Cerebellar cortex (tissue), 1 donor: Measurements from ENCODE around the gene LMAN2L.

Experiments used
- DNase-seq: peaks from one replicate; pipeline ENCODE4 v3.0.0-alpha.2; 2015; ENCODE audit warnings: low spot score

LMAN2L gene

DNA sequence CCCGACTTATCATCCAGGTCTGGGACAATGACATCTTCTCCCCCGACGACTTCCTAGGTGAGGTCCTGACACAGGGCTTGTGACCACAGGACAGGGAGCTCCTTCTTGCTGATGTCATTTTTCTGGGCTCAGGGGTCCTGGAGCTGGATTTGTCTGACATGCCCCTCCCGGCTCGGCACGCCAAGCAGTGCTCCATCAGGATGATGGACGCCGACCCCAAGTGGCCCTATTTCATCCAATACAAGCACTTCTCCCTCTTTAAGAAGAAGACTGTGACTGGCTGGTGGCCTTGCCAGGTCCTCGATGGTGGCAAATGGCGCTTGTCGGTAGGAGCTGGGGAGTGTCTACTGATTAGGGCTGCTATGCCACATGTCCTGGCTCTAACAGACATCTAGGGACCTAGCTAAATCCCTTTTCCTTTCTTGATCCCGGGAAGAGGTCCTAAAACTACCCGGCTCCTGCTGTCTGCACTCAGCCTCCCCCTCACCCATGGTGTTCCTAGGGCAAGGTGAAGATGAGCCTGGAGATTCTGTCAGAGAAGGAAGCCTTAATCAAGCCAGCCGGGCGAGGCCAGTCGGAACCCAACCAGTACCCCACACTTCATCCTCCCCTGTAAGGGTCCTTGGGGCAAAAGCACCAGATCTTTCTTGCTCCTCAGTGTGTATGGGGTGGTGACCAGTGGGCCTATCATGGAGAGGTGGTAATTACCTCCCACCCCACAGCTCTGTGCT lies 36.7 kb downstream of the LMAN2L start:
- DNase-seq: no peak

- DNase-seq: no peak
These were observed 37.6 kb downstream of the LMAN2L start for GRCh38 chr2:96702098-96702785.

DNA sequence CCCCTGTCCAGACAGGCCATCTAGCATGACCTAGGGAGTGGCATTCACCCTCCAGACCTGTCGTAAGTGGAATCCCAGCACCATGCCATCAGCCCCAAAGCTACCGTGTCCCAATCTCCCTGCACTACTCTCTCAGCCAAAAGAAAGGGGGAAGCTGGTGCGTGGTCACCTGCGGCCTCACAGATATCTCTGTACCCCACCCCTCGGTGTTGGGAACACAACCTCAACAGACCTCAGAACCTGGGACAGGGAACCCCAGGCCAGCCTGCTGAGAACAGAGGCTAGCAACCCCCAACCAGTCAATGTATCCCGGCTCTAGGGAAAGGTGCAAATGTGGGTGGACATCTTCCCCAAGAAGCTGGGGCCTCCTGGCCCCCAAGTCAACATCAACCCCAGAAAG lies 38.2 kb downstream of the LMAN2L start:
- no peak for DNase-seq

DNA sequence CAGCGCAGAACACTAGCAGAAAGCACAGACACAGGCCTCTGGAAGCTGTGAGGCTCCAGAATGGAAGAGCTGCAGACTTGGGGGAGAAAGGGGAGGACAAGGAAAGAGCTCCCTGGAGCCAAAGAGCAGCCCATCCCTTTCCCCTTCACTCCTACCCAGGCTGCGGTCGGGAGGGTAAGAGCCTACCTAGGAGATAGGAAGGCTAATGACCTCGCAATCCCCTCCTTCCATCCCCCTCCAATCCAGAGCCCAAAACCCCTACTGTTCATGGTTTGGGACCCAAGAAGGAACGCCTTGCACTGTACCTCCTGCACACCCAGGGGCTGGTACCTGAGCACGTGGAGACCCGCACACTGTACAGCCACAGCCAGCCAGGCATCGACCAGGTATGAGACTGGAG lies 39.8 kb downstream of the LMAN2L start:
- no peak for DNase-seq

DNA sequence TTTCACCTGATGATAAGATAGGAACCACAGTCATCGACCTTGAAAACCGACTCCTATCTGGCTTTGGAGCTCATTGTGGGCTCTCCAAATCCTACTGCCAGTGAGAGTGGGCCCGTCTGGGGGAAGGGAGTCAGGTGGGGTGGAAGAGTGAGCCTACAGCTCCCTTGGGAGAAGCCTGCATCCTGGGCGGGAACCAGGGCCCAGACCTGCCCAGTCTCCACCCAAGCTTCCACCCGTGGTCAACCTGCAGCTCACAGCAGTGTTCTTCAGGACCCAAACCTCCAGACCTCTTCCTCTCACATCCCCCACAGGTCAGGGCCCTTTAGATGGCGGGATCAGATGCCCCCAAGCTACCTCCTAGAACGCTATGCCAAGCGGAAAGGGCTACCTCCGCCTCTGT lies 40.2 kb downstream of the LMAN2L start:
- no peak for DNase-seq

GRCh38 chr2:96699021-96699420 lies 40.8 kb downstream of the LMAN2L start:
- no peak for DNase-seq

DNA sequence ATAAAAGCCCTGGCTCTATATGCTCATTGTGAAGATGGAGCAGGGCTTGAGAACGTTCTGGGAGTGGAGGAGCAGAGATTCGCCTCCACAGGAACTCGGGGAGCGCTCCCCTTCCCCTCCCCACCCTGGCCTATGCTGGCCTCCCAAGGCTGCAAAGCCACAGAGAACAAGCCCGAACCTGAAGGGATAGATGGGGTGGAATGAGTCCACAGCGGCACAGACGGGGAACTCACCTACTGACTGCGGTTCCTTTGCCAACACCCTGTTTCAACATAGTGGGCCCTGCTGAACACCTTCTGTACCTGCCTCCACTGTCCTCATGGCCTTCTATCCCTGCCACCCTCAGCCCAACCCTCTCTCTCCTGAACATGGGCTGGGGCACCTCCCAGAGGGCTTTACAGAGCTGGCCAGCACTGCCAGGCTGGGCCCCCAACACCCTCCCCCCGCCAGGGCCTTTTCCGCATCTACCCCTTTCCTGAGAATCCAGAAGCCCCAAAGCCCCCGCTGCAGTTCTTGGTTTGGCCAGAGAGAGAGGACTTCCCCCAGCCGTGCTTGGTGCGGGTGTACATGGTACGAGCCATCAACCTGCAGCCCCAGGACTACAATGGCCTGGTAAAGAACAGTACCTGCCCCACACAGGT lies 41.5 kb downstream of the LMAN2L start:
- no peak for DNase-seq

DNA sequence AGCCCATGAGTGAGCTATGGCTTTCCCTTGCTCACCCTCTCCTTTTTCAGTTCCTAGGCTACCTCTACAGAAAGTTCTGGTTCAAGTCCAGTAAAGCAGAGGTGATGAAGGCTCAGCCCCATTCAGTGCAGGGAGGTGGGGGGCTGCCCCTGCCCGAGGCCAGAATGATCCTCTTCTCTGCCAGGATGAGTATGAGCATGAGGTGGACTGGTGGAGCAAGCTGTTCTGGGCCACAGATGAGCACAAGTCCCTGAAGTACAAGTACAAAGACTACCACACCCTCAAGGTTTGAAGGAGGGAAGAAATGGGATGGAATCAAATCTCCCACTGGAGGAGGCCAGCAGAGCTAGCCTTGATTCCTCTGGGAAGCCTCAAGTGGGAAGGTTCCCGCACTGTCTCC lies 42.4 kb downstream of the LMAN2L start:
- no peak for DNase-seq

- no peak for DNase-seq
These were observed 44.3 kb downstream of the LMAN2L start for GRCh38 chr2:96695602-96696001.

- no peak for DNase-seq
These were observed 44.9 kb downstream of the LMAN2L start for GRCh38 chr2:96694816-96695455.

- no peak for DNase-seq
These were observed 45.6 kb downstream of the LMAN2L start for GRCh38 chr2:96694279-96694678.

DNA sequence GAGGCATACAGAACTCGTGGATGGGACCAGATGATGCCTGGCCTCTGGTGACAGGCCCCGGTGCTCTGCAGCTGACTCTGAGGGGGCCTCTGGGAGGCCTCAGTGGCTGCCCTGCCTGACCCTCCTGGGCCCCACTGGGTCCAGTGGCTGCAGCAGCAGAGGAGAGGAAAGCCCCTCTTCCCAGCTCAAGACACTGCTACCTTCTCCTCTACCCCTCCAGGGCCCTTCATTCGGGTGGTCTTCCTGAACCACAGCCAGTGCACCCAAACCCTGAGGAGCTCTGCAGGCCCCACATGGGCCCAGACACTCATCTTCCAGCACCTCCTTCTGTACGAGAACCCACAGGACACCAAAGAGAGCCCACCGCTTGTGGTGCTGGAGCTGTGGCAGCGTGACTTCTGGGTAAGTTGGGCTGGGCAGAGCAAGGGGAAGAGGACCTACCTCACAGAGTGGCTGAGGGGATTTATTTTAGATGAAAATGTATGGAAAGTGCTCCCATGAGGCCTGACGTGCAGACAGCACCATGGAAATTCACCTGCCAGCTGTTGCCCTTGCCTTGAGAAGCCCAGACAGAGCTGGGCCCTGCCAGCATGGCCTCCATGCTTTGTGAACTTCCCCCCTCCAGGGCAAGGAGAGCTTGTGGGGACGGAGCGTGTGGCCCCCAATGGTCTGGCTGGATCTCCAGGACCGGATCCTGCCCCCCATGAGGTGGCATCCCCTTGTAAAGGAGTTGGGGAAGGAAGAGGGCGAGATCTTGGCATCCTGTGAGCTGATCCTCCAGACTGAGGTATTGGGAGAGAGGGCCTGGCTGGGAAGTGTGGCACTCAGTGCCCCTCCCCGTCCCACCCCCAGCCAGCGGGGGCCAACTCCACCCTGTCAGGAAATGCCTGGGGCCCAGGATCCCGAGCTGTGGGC lies 46.3 kb downstream of the LMAN2L start:
- no peak for DNase-seq

- no peak for DNase-seq
These were observed 47.5 kb downstream of the LMAN2L start for GRCh38 chr2:96692094-96692971.

GRCh38 chr2:96691022-96691612 lies 48.7 kb downstream of the LMAN2L start:
- DNase-seq: no peak

DNA sequence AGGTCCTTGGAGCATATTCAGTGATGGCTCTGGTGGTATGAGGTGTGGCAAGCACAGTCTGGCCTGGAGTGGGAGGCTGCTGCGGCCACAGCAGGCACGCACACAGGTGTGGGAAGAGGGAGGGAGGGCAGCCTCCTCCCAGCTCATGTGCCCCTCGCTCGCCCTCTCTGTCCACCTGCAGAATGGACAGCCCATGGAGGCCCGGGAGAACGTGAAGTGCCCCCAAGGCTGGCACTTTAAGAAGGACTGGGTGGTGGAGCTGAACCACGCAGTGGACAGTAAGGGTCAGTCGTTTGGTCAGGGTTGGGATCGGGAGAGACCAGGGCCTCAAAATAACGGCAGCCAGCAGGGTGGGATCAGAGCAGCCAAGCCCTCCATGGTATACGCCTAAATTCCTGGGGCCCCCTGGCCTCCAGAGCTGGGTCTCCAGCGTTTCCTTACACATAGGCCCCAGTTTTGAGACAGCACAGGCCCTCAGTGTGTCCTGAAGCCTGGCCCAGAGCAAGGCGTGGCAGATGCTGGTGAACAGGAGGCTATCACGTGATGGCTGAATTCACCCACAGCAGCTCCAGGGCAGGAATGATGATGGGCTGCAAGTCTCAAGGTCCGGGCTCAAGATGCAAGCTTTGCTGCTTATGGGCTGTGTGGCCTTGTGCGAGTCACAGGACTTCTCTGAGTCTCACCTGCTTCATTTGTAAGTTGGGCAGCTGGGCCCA lies 49.4 kb downstream of the LMAN2L start:
- no peak for DNase-seq

DNA sequence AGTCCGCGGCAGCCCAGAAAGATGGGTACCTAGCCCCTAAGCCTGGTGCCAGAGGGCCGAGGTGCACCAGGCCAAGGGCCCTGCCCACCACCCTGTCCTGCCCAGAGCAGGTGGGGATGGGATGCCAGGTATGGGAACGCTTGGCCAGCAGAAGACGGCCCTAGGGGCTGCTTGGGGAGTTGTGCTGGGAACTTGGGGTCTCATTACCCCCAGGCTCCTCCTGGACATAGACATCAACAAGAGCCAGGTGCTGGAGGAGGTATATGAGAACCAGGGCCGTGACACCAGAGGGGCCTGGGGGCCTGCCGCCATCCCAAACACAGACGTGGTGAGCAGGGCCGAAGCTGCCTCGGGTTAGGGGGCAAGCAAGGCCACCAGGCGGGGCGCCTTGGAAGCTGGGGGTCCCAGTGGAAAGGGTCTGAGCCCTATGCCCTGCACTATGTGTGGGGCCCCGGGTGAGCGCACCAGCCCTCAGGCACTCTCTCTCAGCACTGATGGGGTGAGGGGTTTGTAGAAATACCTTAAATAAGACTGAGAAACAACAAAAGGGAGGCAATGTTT lies 50.4 kb downstream of the LMAN2L start:
- no peak for DNase-seq

- no peak for DNase-seq
These were observed 51.0 kb downstream of the LMAN2L start for GRCh38 chr2:96688649-96689430.
